Coronary artery (tissue), 2 donors: ENCODE results near the gene EPHB1.

ENCODE experiments used
- DNase-seq: peaks from one replicate; pipeline ENCODE4 v3.0.0-alpha.2; 2017; ENCODE audit warnings: low spot score
- H3K27ac ChIP-seq, 2 donors: fragments of 200-600 bp; sonication (generic); one replicate each; pipeline ENCODE4 v1.5.1; 2016 to 2019
- H3K4me3 ChIP-seq: fragments of 200-600 bp; sonication (generic); 2 replicates; pipeline ENCODE4 v1.5.1; 2016; ENCODE audit warnings: mild to moderate bottlenecking, moderate library complexity
- TF ChIP-seq, protein P1 (sequence below): fragments of 200-600 bp; sonication (generic); IDR thresholded peaks from one replicate; pipeline ENCODE4 v1.5.1; 2019; ENCODE audit warnings: antibody characterized with exemption

Gene EPHB1

DNA sequence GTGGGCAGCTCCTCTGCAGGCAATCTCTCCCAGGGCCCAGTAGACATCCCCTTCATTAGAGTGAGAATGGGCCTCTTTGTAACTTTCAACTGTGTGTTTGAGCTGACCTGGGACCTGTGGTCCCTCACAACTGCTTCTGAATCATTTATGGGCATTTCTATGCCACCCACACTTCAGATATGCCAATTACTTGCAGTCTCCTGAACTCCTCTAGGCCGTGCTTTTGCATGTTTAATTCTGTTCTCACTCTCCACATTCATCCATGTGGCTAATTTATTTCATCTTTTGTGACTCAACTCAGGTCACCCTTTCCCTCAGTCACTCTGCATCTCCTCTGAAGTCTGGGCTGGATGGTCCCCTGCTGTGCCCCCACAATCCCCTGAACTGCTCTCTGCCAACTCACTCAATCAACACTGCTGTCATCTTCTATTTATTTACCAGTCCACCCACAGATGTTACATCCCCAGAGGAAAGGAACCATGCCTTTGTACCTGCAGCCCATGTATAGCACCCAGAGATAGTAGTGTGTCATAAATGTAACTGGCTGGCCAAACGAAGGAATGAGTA, 364.7 kb downstream of the EPHB1 start:
- TF ChIP-seq, protein P1, sequence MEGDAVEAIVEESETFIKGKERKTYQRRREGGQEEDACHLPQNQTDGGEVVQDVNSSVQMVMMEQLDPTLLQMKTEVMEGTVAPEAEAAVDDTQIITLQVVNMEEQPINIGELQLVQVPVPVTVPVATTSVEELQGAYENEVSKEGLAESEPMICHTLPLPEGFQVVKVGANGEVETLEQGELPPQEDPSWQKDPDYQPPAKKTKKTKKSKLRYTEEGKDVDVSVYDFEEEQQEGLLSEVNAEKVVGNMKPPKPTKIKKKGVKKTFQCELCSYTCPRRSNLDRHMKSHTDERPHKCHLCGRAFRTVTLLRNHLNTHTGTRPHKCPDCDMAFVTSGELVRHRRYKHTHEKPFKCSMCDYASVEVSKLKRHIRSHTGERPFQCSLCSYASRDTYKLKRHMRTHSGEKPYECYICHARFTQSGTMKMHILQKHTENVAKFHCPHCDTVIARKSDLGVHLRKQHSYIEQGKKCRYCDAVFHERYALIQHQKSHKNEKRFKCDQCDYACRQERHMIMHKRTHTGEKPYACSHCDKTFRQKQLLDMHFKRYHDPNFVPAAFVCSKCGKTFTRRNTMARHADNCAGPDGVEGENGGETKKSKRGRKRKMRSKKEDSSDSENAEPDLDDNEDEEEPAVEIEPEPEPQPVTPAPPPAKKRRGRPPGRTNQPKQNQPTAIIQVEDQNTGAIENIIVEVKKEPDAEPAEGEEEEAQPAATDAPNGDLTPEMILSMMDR = no peak
- Histone ChIP-seq H3K27ac (no peak overlapping the region), H3K4me3 (no peak overlapping the region)
- DNase-seq = peak; percentile 14

DNA sequence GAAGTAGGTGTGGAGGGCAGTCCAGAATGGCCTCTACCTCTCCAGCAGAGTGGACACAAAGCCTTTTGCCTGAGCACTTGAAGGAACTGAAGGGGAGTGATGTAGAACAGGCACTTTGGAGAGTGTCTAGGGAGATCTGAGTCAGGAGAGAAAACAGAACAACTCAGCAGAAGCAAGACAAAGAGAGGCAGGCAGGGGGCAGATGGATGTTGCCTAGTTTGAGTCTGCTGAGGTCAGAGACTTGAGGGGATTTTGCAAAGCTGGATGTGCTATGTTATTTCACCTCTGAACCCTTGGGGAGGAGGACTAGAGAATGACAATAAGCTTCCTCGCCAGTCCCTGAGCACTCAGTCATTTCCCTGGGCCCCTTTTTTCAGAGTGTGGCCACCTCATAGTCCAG, 366.4 kb downstream of the EPHB1 start:
- DNase-seq = no peak
- Histone ChIP-seq H3K4me3 (no peak overlapping the region), H3K27ac (no peak overlapping the region)
- TF ChIP-seq, protein P1 = no peak

DNA sequence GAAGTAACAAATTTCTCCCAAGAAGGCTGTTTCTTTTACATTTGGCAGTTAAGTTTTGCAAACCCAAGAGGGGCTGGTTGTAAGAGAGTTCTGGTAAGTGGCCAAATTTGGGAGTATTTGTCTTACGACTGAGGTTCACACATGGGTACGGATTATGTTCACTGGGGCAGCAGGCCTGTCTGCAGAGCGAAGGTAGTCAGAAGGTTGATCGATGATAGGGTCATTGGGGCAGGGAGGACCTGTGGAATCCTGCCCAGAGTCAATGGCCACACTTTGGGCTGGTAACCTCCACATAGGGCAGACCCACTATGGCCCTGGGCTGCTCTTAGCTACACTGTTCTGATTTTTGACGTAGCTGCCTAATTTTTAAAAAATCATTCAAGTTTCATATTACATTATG, 368.6 kb downstream of the EPHB1 start:
- no peak for DNase-seq
- Histone ChIP-seq H3K4me3 (no peak overlapping the region), H3K27ac (no peak overlapping the region)
- TF ChIP-seq, protein P1 = no peak

DNA sequence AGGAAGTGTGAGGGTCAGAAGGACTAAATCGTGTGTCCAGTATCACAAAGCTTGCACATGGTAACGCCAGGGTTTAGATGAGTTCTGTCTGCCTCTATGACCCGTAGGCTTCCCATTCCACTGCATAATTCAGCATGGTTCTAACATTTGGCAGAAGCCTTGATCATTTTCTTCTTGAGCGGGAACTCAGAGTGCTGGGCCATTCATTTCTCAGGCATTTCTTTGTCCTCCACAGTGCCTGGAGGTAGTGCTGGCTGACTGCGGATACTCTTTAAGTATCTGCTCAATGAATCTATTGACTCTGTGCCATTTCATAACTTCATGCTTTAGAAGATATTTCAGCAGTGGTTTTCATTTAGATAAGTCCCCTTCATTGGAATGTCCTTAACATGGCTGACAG, 370.2 kb downstream of the EPHB1 start:
- H3K4me3 ChIP-seq = no peak overlapping the region
- no peak for DNase-seq
- H3K27ac ChIP-seq = no peak overlapping the region
- TF ChIP-seq, protein P1 = no peak

DNA sequence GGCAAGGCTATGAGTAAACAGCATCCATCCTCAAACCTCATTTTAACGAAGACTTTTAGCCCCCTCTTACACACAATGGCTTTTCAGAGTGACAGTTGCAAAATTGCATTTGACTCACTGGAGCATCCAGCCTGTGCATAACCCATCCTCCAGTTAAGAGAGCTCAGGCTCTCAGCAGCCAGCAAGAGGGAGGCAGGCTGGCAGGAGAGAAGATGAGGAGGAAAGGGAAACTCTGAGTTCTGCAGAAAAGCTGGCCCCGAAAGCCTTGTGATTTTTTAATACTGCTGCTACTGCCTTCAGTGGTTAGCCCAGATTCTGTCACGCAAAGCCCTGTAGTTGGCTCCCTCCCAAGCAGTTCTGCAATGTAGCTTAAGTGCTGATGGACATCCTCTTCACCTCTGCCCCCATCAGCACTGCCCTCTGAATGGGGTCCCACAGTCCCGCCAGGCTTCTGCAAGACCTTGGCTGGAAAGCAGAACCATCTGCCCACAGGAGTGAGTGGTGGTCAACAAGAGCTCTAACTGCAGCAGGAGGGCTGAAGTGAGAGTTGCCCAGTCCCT, 371.3 kb downstream of the EPHB1 start:
- Histone ChIP-seq H3K4me3 (no peak overlapping the region), H3K27ac (no peak overlapping the region)
- TF ChIP-seq, protein P1 = no peak
- no peak for DNase-seq

DNA sequence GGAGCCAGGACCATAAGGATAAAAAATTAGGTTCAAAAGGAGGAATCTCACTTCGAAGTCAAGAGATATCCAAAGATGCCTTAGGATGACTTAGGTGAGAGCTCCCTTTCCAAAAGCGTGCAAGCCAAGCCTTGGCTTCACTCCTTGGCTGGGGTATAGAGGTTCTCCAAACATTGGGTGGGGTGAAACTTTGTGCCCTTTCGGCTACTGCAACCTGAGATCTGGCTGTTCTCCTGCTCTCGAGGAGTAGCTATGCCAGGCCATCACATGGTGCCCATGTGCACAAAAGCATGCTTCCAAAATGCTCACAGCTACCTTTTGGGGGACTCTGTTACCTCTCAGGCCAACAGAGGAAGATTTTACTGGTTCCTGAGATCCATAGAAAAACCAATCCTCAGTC, 373.8 kb downstream of the EPHB1 start:
- TF ChIP-seq, protein P1 = no peak
- H3K4me3 ChIP-seq = no peak overlapping the region
- DNase-seq = no peak
- H3K27ac ChIP-seq = no peak overlapping the region

DNA sequence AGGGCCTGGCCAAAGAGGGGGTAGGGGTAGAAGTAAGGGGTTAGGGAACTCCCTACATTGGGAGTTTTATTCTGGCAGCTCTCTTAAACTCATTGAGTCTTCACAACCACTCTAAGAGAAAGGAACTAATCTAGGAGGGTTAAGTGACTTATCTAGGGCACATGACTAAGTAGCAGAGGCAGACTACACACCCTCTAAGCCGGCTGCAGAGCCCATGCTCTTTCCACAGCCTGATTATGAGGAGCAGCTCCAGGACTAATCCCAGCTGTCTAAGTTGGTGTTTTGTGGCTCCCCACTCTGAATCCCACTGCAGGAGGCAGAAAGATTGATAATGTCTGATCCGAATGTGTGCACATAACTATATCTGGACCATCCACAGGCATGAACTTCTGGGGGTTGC, 374.6 kb downstream of the EPHB1 start:
- Histone ChIP-seq H3K27ac (no peak overlapping the region), H3K4me3 (no peak overlapping the region)
- TF ChIP-seq, protein P1 = no peak
- no peak for DNase-seq
